NCI-H748 (cell line): ENCODE data around the gene MRPS27.
"Not testable (repeated sequence)": the region's sequence is repeated elsewhere in the genome, so short reads cannot be mapped to it uniquely, and the experiment has no call there.

Experiments
- DNase-seq: peaks from one replicate; lab custom pipeline; 2025; ENCODE audit not compliant: unreplicated experiment; lab: John Stamatoyannopoulos, UW

The MRPS27 gene

GRCh38 chr5:72177538-72177937 is 142.5 kb downstream of the MRPS27 start:
- DNase-seq, result no peak

DNA sequence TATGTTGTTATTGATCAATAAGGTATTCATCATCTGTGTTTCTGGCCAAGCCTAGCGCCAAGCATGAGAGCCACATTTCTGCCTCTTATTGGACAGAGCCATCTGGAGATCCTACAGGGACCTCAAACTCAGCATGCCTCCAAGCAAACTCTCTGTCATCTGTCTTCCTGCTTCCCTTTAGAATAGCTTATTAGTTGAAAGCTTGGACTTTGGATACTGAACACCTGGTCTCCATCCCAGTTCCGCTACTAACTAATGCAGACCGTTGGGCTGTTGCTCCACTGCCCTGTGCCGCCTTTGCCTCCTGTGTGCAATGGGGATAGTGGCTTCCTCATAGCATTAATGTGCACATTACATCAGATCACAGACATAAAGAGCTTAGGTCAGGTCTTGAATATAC is 147.3 kb downstream of the MRPS27 start:
- DNase-seq, result no peak

DNA sequence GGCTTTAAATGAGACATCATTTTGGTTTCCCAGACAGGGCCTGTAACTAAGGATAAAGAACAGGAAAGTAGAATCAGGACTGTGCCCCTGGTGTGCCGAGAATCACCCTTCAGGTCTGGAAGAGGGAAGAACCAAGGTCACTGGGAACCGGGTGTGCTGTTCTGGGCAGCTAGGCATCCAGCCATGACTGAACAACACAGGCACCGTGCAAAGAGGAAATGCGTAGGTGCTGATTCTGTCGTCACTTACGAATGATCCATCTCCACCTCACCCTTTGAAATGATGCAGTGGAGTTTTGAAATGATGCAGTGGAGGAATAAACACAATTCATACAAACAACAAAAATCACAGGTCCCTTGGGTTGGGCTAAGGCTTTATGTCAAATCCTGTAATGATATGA is 148.4 kb downstream of the MRPS27 start:
- DNase-seq, result no peak

GRCh38 chr5:72171181-72171580 is 148.9 kb downstream of the MRPS27 start:
- not testable (repeated sequence) for DNase-seq

DNA sequence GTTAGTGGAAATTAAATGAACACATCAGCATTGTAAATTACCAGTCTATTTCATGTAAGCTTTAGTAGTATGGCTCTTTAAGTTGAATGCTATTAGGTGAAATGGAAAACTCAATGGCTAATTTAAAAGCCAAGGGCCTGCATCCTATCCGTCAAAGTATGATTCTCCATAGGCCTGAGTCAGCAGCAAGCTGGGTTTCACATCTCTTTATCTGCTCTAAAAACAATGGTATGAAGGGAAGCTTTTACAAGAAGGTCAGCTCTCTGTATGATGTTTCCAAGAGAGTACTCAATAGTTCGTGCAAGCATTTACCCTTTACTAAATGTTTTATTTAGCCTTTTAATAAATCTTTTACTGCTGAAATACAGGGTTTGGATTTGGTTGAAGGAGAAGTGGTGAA is 149.9 kb downstream of the MRPS27 start:
- no peak for DNase-seq
